A673 (cell line): ENCODE measurements around the gene RPS18. TPM values are rescaled to one million over a fixed set of nuclear protein-coding genes. Genes with fewer than 3 reads are reported as not detected.

Source experiments
- BruUV-seq: library from RNA; stranded (reverse); fragments of 400-500 nt; replicated peaks from 2 replicates; lab custom pipeline; 2021; lab: Mats Ljungman, UMichigan
- CTCF ChIA-PET: fragments of 300-600 bp; sonication (Branson Sonifier 250); formaldehyde crosslinking; loops from one replicate; lab custom pipeline; 2022; ENCODE audit warnings: antibody characterized with exemption; lab: Charles Lee
- POLR2A ChIA-PET: fragments of 300-600 bp; sonication (Branson Sonifier 250); formaldehyde crosslinking; loops from one replicate; lab custom pipeline; 2022; ENCODE audit warnings: antibody characterized with exemption; ENCODE audit not compliant: low non-redundant PET; lab: Charles Lee
- DNase-seq: peaks from one replicate; pipeline ENCODE4 v3.0.0-alpha.2; 2015; ENCODE audit warnings: low spot score
- H3K27ac ChIP-seq: fragments of 200-600 bp; sonication (generic); 2 replicates; pipeline ENCODE4 v1.5.1; 2016; ENCODE audit warnings: mixed run types, low read depth, mild to moderate bottlenecking, mixed read lengths, antibody characterized with exemption, low read length; ENCODE audit not compliant: poor library complexity, severe bottlenecking
- H3K27me3 ChIP-seq: fragments of 200-600 bp; sonication (generic); replicated peaks from 2 replicates; pipeline ENCODE4 v1.6.1; 2017; ENCODE audit warnings: mixed run types, low read depth, mild to moderate bottlenecking, mixed read lengths, antibody characterized with exemption, low read length; ENCODE audit not compliant: insufficient read depth, poor library complexity
- H3K36me3 ChIP-seq: fragments of 200-600 bp; sonication (generic); 2 replicates; pipeline ENCODE4 v1.6.1; 2016; ENCODE audit warnings: mixed run types, mild to moderate bottlenecking, mixed read lengths, antibody characterized with exemption, low read length; ENCODE audit not compliant: insufficient read depth, poor library complexity, severe bottlenecking
- H3K4me1 ChIP-seq: fragments of 200-600 bp; sonication (generic); 2 replicates; pipeline ENCODE4 v1.6.1; 2017; ENCODE audit warnings: mixed run types, mild to moderate bottlenecking, mixed read lengths, antibody characterized with exemption, low read length; ENCODE audit not compliant: insufficient read depth, poor library complexity, severe bottlenecking
- H3K4me3 ChIP-seq: fragments of 200-600 bp; sonication (generic); 2 replicates; pipeline ENCODE4 v1.5.1; 2016; ENCODE audit warnings: low read depth, mixed run types, mild to moderate bottlenecking, mixed read lengths, low read length; ENCODE audit not compliant: poor library complexity, severe bottlenecking
- H3K9me3 ChIP-seq: fragments of 200-600 bp; sonication (generic); 2 replicates; pipeline ENCODE4 v1.6.1; 2016; ENCODE audit warnings: mixed run types, low read depth, mild to moderate bottlenecking, mixed read lengths, antibody characterized with exemption, low read length; ENCODE audit not compliant: poor library complexity, severe bottlenecking
- CTCF ChIP-seq: fragments of 300-800, 200-600 bp; sonication (generic); conservative IDR thresholded peaks from 2 replicates; pipeline ENCODE4 v1.5.1; 2017; ENCODE audit warnings: low read depth, mild to moderate bottlenecking, antibody characterized with exemption, low read length, moderate library complexity, mixed read lengths
- EZH2 ChIP-seq: fragments of 200-600 bp; sonication (generic); IDR thresholded peaks from 2 replicates; pipeline ENCODE4 v1.6.1; 2017; ENCODE audit warnings: borderline replicate concordance, low read depth, mild to moderate bottlenecking, mixed read lengths, antibody characterized with exemption, low read length; ENCODE audit not compliant: poor library complexity, severe bottlenecking
- intact Hi-C: fragments of 100-400 bp; cut with micrococcal nuclease; formaldehyde crosslinking; loops from one replicate; pipeline ENCODE4 v1.10.0; 2022; ENCODE audit not compliant: unreplicated experiment
- total RNA-seq: library from RNA; stranded (reverse); gene quantifications from 2 replicates; pipeline ENCODE4 v1.2.3, GENCODE V29; 2021

The RPS18 gene
- total RNA-seq, 1 experiment from 2014 or later = 1,781 TPM

GRCh38 chr6:33314943-33315792 is 43.3 kb downstream of the RPS18 start:
- peak; percentile 56 for DNase-seq
- Histone ChIP-seq H3K4me1 (peaks cover 30% of the 10 kb centered on the region), H3K27me3 (no peaks in the 10 kb centered on the region), H3K27ac (peak overlapping the region; percentile 82), H3K36me3 (peaks cover 28% of the 10 kb centered on the region), H3K9me3 (no peaks in the 10 kb centered on the region), H3K4me3 (peak overlapping the region; percentile 83)
- ChIA-PET POLR2A (no interaction called here), CTCF (no interaction called here)
- intact Hi-C loops = loop anchor here (1.0 to 10.0 kb wide), 3 partner anchors 16 to 100 kb away; partner anchors contain the start of genes CUTA, KIFC1 and PHF1
- TF ChIP-seq EZH2 (no peak), CTCF (no peak)
- no TSS peak for BruUV-seq

- H3K27ac ChIP-seq = peak overlapping the region; percentile 18
- TF ChIP-seq CTCF (no peak), EZH2 (no peak)
- BruUV-seq = no TSS peak
- POLR2A ChIA-PET = no interaction called here
- no peaks in the 10 kb centered on the region for H3K9me3 ChIP-seq
- CTCF ChIA-PET = interaction anchor here (0.6 kb wide), 1 partner anchor 68 kb away, joined by 3 read pairs; no protein-coding TSS in a partner anchor
- H3K36me3 ChIP-seq = peaks cover 30% of the 10 kb centered on the region
- H3K4me1 ChIP-seq = peaks cover 32% of the 10 kb centered on the region
- DNase-seq = no peak
- H3K27me3 ChIP-seq = no peaks in the 10 kb centered on the region
- intact Hi-C loops = loop anchor here (5.0 to 10.0 kb wide), 2 partner anchors 76 to 99 kb away; partner anchors contain the start of genes CUTA, KIFC1 and PHF1
- no peak overlapping the region for H3K4me3 ChIP-seq
Observed at GRCh38 chr6:33315793-33316602, 44.1 kb downstream of the RPS18 start.

GRCh38 chr6:33316603-33317418 is 44.9 kb downstream of the RPS18 start:
- intact Hi-C loops = loop anchor here (5.0 to 10.0 kb wide), 2 partner anchors 75 to 98 kb away; partner anchors contain the start of genes CUTA, KIFC1 and PHF1
- TF ChIP-seq EZH2 = no peak
- no peak for TF ChIP-seq CTCF
- H3K9me3 ChIP-seq = no peaks in the 10 kb centered on the region
- H3K27ac ChIP-seq = peak overlapping the region; percentile 18
- peak overlapping the region; percentile 55 for H3K4me3 ChIP-seq
- peaks cover 40% of the 10 kb centered on the region for H3K4me1 ChIP-seq
- POLR2A ChIA-PET = interaction anchor here (0.7 to 1.4 kb wide), 2 partner anchors 9 to 17 kb away, joined by 4 to 7 read pairs; no protein-coding TSS in a partner anchor
- no peak for DNase-seq
- no TSS peak for BruUV-seq
- H3K36me3 ChIP-seq = peaks cover 35% of the 10 kb centered on the region
- CTCF ChIA-PET = interaction anchor here (0.6 to 1.6 kb wide), 3 partner anchors 17 to 155 kb away, joined by 3 to 22 read pairs (median 4); no protein-coding TSS in a partner anchor
- no peaks in the 10 kb centered on the region for H3K27me3 ChIP-seq
